ENCODE results near the gene ANTXR1. TPM values are rescaled to one million over a fixed set of nuclear protein-coding genes. Genes with fewer than 3 reads are reported as not detected.

The ANTXR1 gene
- total RNA-seq, 1 experiment from 2014 or later: 37.3 TPM

DNA sequence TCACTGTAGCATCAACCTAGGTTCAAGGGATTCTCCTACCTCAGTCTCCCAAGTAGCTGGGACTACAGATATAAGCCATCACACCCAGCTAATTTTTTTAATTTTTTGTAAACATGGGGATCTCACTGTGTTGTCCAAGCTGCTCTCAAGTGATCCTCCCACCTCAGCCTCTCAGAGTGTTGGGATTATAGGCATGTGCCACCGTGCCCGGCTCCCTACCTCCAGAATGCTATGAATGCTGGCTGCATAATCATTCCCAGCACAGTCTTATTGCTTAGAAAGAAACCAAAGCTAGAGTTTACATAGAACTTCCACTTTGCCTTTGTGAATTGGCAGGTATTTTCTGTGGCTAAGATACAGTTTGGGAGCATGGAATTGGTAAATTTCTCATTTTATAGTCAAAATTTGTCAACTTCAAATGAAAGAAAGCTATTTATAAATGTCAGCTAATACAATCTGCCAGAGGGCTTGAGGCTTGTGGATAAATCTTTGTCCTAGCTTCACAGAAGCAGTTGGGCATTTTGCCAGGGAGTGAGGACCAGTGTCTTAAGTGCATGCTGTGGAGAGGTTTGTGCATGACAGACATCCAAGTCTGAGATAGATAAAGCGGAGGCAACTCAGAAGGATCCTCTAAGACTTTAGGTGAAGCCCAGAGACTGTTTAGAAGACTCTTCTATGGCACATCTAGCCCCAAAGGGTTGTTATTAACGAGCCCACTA is 175.4 kb downstream of the ANTXR1 start:
- H2BK15ac ChIP-seq (ENCODE audit: low read depth, low read length): no peak overlapping the region
- no peak overlapping the region for H4K8ac ChIP-seq (replicated peaks; ENCODE audit: insufficient read length, low read depth, low read length)
- H3K4ac ChIP-seq (ENCODE audit: low read depth, low read length): no peak overlapping the region
- no peaks in the 10 kb centered on the region for H3K79me1 ChIP-seq (ENCODE audit: insufficient read depth, low read depth, low read length, poor library complexity, severe bottlenecking)
- TF ChIP-seq, protein P1, sequence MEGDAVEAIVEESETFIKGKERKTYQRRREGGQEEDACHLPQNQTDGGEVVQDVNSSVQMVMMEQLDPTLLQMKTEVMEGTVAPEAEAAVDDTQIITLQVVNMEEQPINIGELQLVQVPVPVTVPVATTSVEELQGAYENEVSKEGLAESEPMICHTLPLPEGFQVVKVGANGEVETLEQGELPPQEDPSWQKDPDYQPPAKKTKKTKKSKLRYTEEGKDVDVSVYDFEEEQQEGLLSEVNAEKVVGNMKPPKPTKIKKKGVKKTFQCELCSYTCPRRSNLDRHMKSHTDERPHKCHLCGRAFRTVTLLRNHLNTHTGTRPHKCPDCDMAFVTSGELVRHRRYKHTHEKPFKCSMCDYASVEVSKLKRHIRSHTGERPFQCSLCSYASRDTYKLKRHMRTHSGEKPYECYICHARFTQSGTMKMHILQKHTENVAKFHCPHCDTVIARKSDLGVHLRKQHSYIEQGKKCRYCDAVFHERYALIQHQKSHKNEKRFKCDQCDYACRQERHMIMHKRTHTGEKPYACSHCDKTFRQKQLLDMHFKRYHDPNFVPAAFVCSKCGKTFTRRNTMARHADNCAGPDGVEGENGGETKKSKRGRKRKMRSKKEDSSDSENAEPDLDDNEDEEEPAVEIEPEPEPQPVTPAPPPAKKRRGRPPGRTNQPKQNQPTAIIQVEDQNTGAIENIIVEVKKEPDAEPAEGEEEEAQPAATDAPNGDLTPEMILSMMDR (conservative IDR thresholded peaks at IDR 0.05): no peak
- peaks cover 9 to 16% (median 12%) of the 10 kb centered on the region in 3 experiments for H3K36me3 Mint-ChIP-seq (ENCODE audit: insufficient read depth in 1 of 3, low read depth in 3 of 3)
- no peak overlapping the region for H2BK120ac ChIP-seq (ENCODE audit: low read depth, low read length, poor library complexity, severe bottlenecking)
- peaks cover 21 to 26% of the 10 kb centered on the region in 2 experiments for H3K4me1 Mint-ChIP-seq
- no peaks in the 10 kb centered on the region for H3K79me2 ChIP-seq (ENCODE audit: insufficient read depth, low read length)
- H3K9ac ChIP-seq (ENCODE audit: extremely low read depth, insufficient read length, low read length): no peak overlapping the region
- H3K9me3 ChIP-seq (ENCODE audit: control insufficient read depth, low read depth, low read length): no peaks in the 10 kb centered on the region
- H3K18ac ChIP-seq (ENCODE audit: insufficient read length, low read depth, low read length): no peak overlapping the region
- no peaks in the 10 kb centered on the region for H3K23me2 ChIP-seq (ENCODE audit: insufficient read length, low read depth, low read length, poor library complexity, severe bottlenecking)
- H3K27me3 ChIP-seq (ENCODE audit: insufficient read depth, low read length): no peaks in the 10 kb centered on the region
- H4K5ac ChIP-seq (ENCODE audit: insufficient read length, low read depth, low read length): no peak overlapping the region
- H2AFZ ChIP-seq (ENCODE audit: low read length): no peak overlapping the region
- H3K14ac ChIP-seq (ENCODE audit: insufficient read depth, low read length): no peak overlapping the region
- H3K27me3 Mint-ChIP-seq (ENCODE audit: low read depth): no peaks in the 10 kb centered on the region
- H3K4me1 ChIP-seq (ENCODE audit: insufficient read depth, low read length): no peaks in the 10 kb centered on the region; the same call in 1 of the 2 replicates
- no peak overlapping the region for H3K23ac ChIP-seq (ENCODE audit: insufficient read length, low read depth, low read length)
- H2BK20ac ChIP-seq (ENCODE audit: low read depth, low read length, poor library complexity, severe bottlenecking): no peak overlapping the region
- H4K91ac ChIP-seq (ENCODE audit: insufficient read length, low read depth, low read length): no peak overlapping the region
- no peaks in the 10 kb centered on the region for H4K20me1 ChIP-seq (ENCODE audit: control insufficient read depth, insufficient read depth, insufficient read length)
- H3K9me3 Mint-ChIP-seq: no peaks in the 10 kb centered on the region
- H2BK5ac ChIP-seq (ENCODE audit: insufficient read length, low read length): no peak overlapping the region
- H3K27ac ChIP-seq (ENCODE audit: insufficient read length, low read depth, low read length): no peak overlapping the region
- no peak overlapping the region for H3K56ac ChIP-seq (ENCODE audit: insufficient read length, low read depth, low read length)
- no peak overlapping the region for H2BK12ac ChIP-seq (ENCODE audit: insufficient read length, low read depth, low read length)
- no peak overlapping the region for H3K4me3 Mint-ChIP-seq
- peak overlapping the region in 2 of 3 experiments; percentile 28 to 35; a peak in 2 of 7 replicates for H3K27ac Mint-ChIP-seq
- WGBS (ENCODE audit: extremely low coverage, insufficient read length, low lambda C conversion rate): no CpG with 5 or more reads among the region's 4 CpGs
- H2AK5ac ChIP-seq (ENCODE audit: insufficient read length, low read length): no peak overlapping the region
- H3T11ph ChIP-seq (ENCODE audit: low read length): no peak overlapping the region
- DNase-seq: no peak
- H3K4me2 ChIP-seq (ENCODE audit: insufficient read depth, insufficient read length, low read length): no peak overlapping the region
